K562 (cell line): Measurements from ENCODE around the gene TUBB8B. TPM values are rescaled to one million over a fixed set of nuclear protein-coding genes. Genes with fewer than 3 reads are reported as not detected.
"Not testable (repeated sequence)": the region's sequence is repeated elsewhere in the genome, so short reads cannot be mapped to it uniquely, and the experiment has no call there.

Source experiments
- ATAC-seq: fragments of 200-7000 bp; cut with Tn5 transposase; 3 replicates; pipeline ENCODE4 v1.9.1; 2020; ENCODE audit warnings: moderate library complexity
- BruUV-seq: library from RNA; stranded (reverse); fragments of 400-500 nt; replicated peaks from 2 replicates; lab custom pipeline; 2021; lab: Mats Ljungman, UMichigan
- CTCF ChIA-PET: fragments of 300-600 bp; formaldehyde crosslinking; extraction: SDS; loops from one replicate; lab custom pipeline; 2021; ENCODE audit warnings: low intra/inter-chr PET ratio; lab: Yijun Ruan, JAX
- POLR2A ChIA-PET: fragments of 300-600, 350-650 bp; sonication (Branson Sonifier 250); formaldehyde crosslinking; extraction: SDS; loops from one replicate; lab custom pipeline; 2021; ENCODE audit warnings: antibody characterized with exemption, inconsistent platforms; lab: Yijun Ruan, JAX
- DNase-seq, 4 experiments: peaks; one replicate each; pipeline versions ENCODE4 v3.0.0 to v3.0.0-alpha.2; 2011 to 2018; ENCODE audit warnings: low spot score in 3 of 4, mixed read lengths in 3 of 4; ENCODE audit errors: extremely low read depth in 1 of 4
- FAIRE-seq: peaks from 2 replicates; lab custom pipeline; 2011; peaks lifted over from hg19 to GRCh38; lab: Jason Lieb, UNC
- H2AFZ ChIP-seq: 2 replicates; pipeline ENCODE4 v1.6.0; 2011; ENCODE audit warnings: low read depth, low read length, control low read depth, inconsistent platforms
- H3K27ac ChIP-seq: fragments of 200-600 bp; 3 replicates; pipeline ENCODE4 v1.8.0; 2011; ENCODE audit warnings: low read depth, mild to moderate bottlenecking, control low read depth, inconsistent platforms, low read length, moderate library complexity, mixed read lengths; ENCODE audit errors: extremely low read depth
- H3K27me3 ChIP-seq, 2 experiments: fragments of 300-600 bp in 1 of 2; 2 replicates in 1 of 2; 3 replicates in 1 of 2; pipeline versions ENCODE4 v1.6.0 to v1.8.0; 2011; ENCODE audit warnings: inconsistent platforms in 2 of 2, low read length in 2 of 2, mild to moderate bottlenecking in 1 of 2, mixed read lengths in 1 of 2, moderate library complexity in 1 of 2; ENCODE audit not compliant: control insufficient read depth in 2 of 2, insufficient read depth in 2 of 2
- H3K36me3 ChIP-seq: fragments of 300-600 bp; 3 replicates; pipeline ENCODE4 v1.8.0; 2011; ENCODE audit warnings: mild to moderate bottlenecking, low read length, inconsistent platforms; ENCODE audit not compliant: control insufficient read depth, insufficient read depth
- H3K4me1 ChIP-seq, 2 experiments: fragments of 200-600 bp in 1 of 2; replicated peaks in 1 of 2; 2 replicates in 1 of 2; 3 replicates in 1 of 2; pipeline versions ENCODE4 v1.5.1 to v1.8.0; 2011; ENCODE audit warnings: inconsistent platforms in 2 of 2, low read length in 2 of 2, mild to moderate bottlenecking in 1 of 2, mixed read lengths in 1 of 2, moderate library complexity in 1 of 2; ENCODE audit not compliant: control insufficient read depth in 2 of 2, insufficient read depth in 2 of 2
- H3K4me2 ChIP-seq: 2 replicates; pipeline ENCODE4 v1.6.1; 2011; ENCODE audit warnings: low read length, control low read depth, inconsistent platforms, mixed read lengths; ENCODE audit not compliant: insufficient read depth
- H3K4me3 ChIP-seq: fragments of 200-600 bp; sonication (generic), shearing (Covaris generic); 2 replicates; pipeline ENCODE4 v1.5.1; 2016; ENCODE audit warnings: control low read depth, inconsistent platforms
- H3K79me2 ChIP-seq: fragments of 200-600 bp; 3 replicates; pipeline ENCODE4 v1.8.0; 2011; ENCODE audit warnings: low read length, inconsistent platforms; ENCODE audit not compliant: control insufficient read depth, insufficient read depth
- H3K9ac ChIP-seq, 2 experiments: 2 replicates each; pipeline versions ENCODE4 v1.6.0 to v1.6.1; 2011; ENCODE audit warnings: low read depth in 2 of 2, low read length in 2 of 2, control low read depth in 1 of 2, inconsistent platforms in 1 of 2, mild to moderate bottlenecking in 1 of 2, mixed read lengths in 1 of 2; ENCODE audit not compliant: insufficient read depth in 1 of 2
- H3K9me1 ChIP-seq: one replicate; pipeline ENCODE4 v1.6.0; 2011; ENCODE audit warnings: inconsistent platforms, mild to moderate bottlenecking, low read length, moderate library complexity; ENCODE audit not compliant: control insufficient read depth, insufficient read depth
- H3K9me3 ChIP-seq: replicated peaks from 2 replicates; pipeline ENCODE4 v1.5.1; 2011; ENCODE audit warnings: low read depth, low read length, inconsistent platforms; ENCODE audit not compliant: control insufficient read depth, insufficient read depth
- H4K20me1 ChIP-seq: replicated peaks from 2 replicates; pipeline ENCODE4 v1.6.1; 2011; ENCODE audit warnings: low read length, inconsistent platforms, mixed read lengths; ENCODE audit not compliant: control insufficient read depth, insufficient read depth
- WGBS: fragments of 100-300 bp; shearing (Covaris generic); methylation state at CpG from one replicate; pipeline ENCODE4 v1.1.6; 2016; ENCODE audit warnings: low coverage, mixed read lengths; ENCODE audit not compliant: insufficient coverage; ENCODE audit errors: missing lambda C conversion rate; 5-methylcytosine and 5-hydroxymethylcytosine counted together
- in situ Hi-C: fragments of 300-500 bp; cut with MboI; formaldehyde crosslinking; loops from 4 replicates; pipeline ENCODE4 v1.15.0; 2018; ENCODE audit warnings: inconsistent platforms, mixed read lengths
- intact Hi-C: fragments of 100-400 bp; cut with micrococcal nuclease; formaldehyde crosslinking; loops from 2 replicates; pipeline ENCODE4 v1.14.2; 2022
- polyA plus RNA-seq, 8 experiments: library from polyadenylated mRNA; depleted of rRNA in 4 of 8; stranded (reverse) in 5 of 8; unstranded in 3 of 8; fragments of >200 nt; fragmentation: Nextera tagmentation in 2 of 8; fragmentation: Illumina TruSeq in 1 of 8; extraction: Ambion mirVana in 2 of 8; extraction: Trizol in 1 of 8; gene quantifications; 2 replicates each; pipeline versions ENCODE4 v1.2.1 to v1.2.3, GENCODE V29; 2011 to 2014; ENCODE audit warnings: inconsistent platforms in 1 of 8, missing spikeins in 1 of 8
- total RNA-seq, 7 experiments: library from RNA; depleted of rRNA in 6 of 7; stranded (reverse); fragments of >200 nt in 6 of 7; fragmentation: Illumina TruSeq in 2 of 7; extraction: Trizol in 2 of 7; gene quantifications; 2 replicates each; pipeline versions ENCODE4 v1.2.1 to v1.2.3, GENCODE V29; 2011 to 2021; ENCODE audit warnings: low replicate concordance in 1 of 7

TUBB8B gene
- total and polyA plus RNA-seq, 9 of the 15 experiments (the other 6 are each of a cell fraction or from before 2014, with no cell fraction given), result 0.08 TPM; not detected in 8

- H3K36me3 ChIP-seq, H3K79me2 ChIP-seq, DNase-seq, ATAC-seq, intact Hi-C loops, H2AFZ ChIP-seq, H3K9me1 ChIP-seq, H3K4me2 ChIP-seq, H3K9me3 ChIP-seq, H3K4me1 ChIP-seq, BruUV-seq, H3K9ac ChIP-seq, H3K4me3 ChIP-seq, in situ Hi-C loops, H4K20me1 ChIP-seq, H3K27me3 ChIP-seq, POLR2A ChIA-PET, FAIRE-seq, H3K27ac ChIP-seq: not testable (repeated sequence)
- no CpG with 5 or more reads among the region's 1 CpG for WGBS
- CTCF ChIA-PET, result interaction anchor here (0.7 kb wide), 1 partner anchor 63 kb away, joined by 3 read pairs; no protein-coding TSS in a partner anchor
Measured at GRCh38 chr18:91561-91960, 42.1 kb upstream of the TUBB8B start.

- H3K4me1 ChIP-seq, H3K4me3 ChIP-seq, H4K20me1 ChIP-seq, H2AFZ ChIP-seq, H3K27ac ChIP-seq, H3K36me3 ChIP-seq, H3K9ac ChIP-seq, H3K79me2 ChIP-seq, in situ Hi-C loops, H3K9me1 ChIP-seq, FAIRE-seq, H3K27me3 ChIP-seq, H3K4me2 ChIP-seq, H3K9me3 ChIP-seq, ATAC-seq, intact Hi-C loops, BruUV-seq, POLR2A ChIA-PET, DNase-seq: not testable (repeated sequence)
- CTCF ChIA-PET, result interaction anchor here (0.7 kb wide), 1 partner anchor 64 kb away, joined by 3 read pairs; no protein-coding TSS in a partner anchor
- WGBS, result 4% methylated on average over 10 of the region's 17 CpGs
Measured at GRCh38 chr18:90396-91193, 41.2 kb upstream of the TUBB8B start.

DNA sequence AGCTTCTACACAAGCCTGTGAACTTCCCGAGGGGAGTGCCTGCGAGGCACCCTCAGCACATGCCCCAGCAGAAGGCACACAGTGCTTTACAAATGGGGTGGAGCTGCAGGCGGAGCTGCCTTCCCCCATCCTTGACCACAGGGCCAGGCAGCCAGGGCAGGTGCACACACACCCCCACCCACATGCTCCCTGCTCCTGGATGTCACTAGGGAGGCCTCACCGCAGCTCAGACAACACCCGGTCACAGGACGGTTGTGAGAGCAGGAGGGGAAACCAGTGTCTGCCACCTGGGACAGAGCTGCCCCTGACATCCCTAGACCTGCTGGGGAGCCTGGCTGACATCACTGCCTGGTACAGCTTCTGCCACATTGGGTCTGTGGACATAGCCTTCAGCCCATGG, 39.7 kb upstream of the TUBB8B start:
- intact Hi-C loops, H3K9me3 ChIP-seq, CTCF ChIA-PET, FAIRE-seq, in situ Hi-C loops, H2AFZ ChIP-seq, H3K9ac ChIP-seq, H3K4me3 ChIP-seq, H3K27ac ChIP-seq, H3K79me2 ChIP-seq, H3K4me1 ChIP-seq, BruUV-seq, DNase-seq, ATAC-seq, H3K9me1 ChIP-seq, H4K20me1 ChIP-seq, POLR2A ChIA-PET, H3K4me2 ChIP-seq, H3K36me3 ChIP-seq, H3K27me3 ChIP-seq: not testable (repeated sequence)
- WGBS, result 0% methylated on average over 3 of the region's 6 CpGs

- intact Hi-C loops, H3K9me3 ChIP-seq, H3K9me1 ChIP-seq, H3K79me2 ChIP-seq, DNase-seq, H3K36me3 ChIP-seq, H2AFZ ChIP-seq, H3K9ac ChIP-seq, BruUV-seq, FAIRE-seq, H3K27me3 ChIP-seq, H3K4me3 ChIP-seq, H4K20me1 ChIP-seq, CTCF ChIA-PET, POLR2A ChIA-PET, in situ Hi-C loops, H3K4me1 ChIP-seq, H3K27ac ChIP-seq, H3K4me2 ChIP-seq, ATAC-seq: not testable (repeated sequence)
- WGBS, result 0% methylated on average over 9 of the region's 12 CpGs
Measured at GRCh38 chr18:84801-85200, 35.4 kb upstream of the TUBB8B start.
